Neural cell (in vitro differentiated cells): ENCODE measurements around the gene ZCCHC14. TPM values are rescaled to one million over a fixed set of nuclear protein-coding genes. Genes with fewer than 3 reads are reported as not detected.

Experiments
- H2AFZ ChIP-seq: fragments of 200-600, 300-800 bp; sonication (generic), shearing (Covaris generic); 2 replicates; pipeline ENCODE4 v1.6.0; 2014; ENCODE audit warnings: low read depth, mild to moderate bottlenecking, antibody characterized with exemption, low read length, moderate library complexity
- H3F3A ChIP-seq: fragments of 200-600 bp; shearing (Covaris generic); 2 replicates; pipeline ENCODE4 v1.6.1; 2016; ENCODE audit warnings: mild to moderate bottlenecking, moderate library complexity, mixed read lengths, antibody characterized with exemption, low read length; ENCODE audit not compliant: insufficient read depth, poor library complexity, severe bottlenecking
- H3K27ac ChIP-seq: fragments of 200-600, 300-800 bp; sonication (generic), shearing (Covaris generic); 2 replicates; pipeline ENCODE4 v1.5.1; 2014; ENCODE audit warnings: mild to moderate bottlenecking, low read length, moderate library complexity
- H3K27me3 ChIP-seq: fragments of 300-800, 200-600 bp; sonication (generic), shearing (Covaris generic); 2 replicates; pipeline ENCODE4 v1.6.0; 2014; ENCODE audit warnings: mild to moderate bottlenecking, low read depth, low read length, moderate library complexity; ENCODE audit not compliant: insufficient read depth
- H3K36me3 ChIP-seq: fragments of 300-800, 200-600 bp; sonication (generic), shearing (Covaris generic); 2 replicates; pipeline ENCODE4 v1.5.1; 2014; ENCODE audit warnings: mild to moderate bottlenecking, antibody characterized with exemption, low read length, moderate library complexity; ENCODE audit not compliant: insufficient read depth
- H3K4me2 ChIP-seq: fragments of 300-800, 200-600 bp; sonication (generic), shearing (Covaris generic); 2 replicates; pipeline ENCODE4 v1.6.0; 2014; ENCODE audit warnings: mild to moderate bottlenecking, low read length
- H3K4me3 ChIP-seq: fragments of 300-800, 200-600 bp; sonication (generic), shearing (Covaris generic); 2 replicates; pipeline ENCODE4 v1.5.1; 2014; ENCODE audit warnings: mild to moderate bottlenecking, low read length, moderate library complexity
- H3K79me2 ChIP-seq: fragments of 200-600 bp; shearing (Covaris generic); replicated peaks from 2 replicates; pipeline ENCODE4 v1.6.0; 2014; ENCODE audit warnings: mild to moderate bottlenecking, low read length, moderate library complexity; ENCODE audit not compliant: insufficient read depth
- H3K9ac ChIP-seq: fragments of 300-800, 200-600 bp; sonication (generic), shearing (Covaris generic); 2 replicates; pipeline ENCODE4 v1.6.1; 2016; ENCODE audit warnings: mild to moderate bottlenecking, low read length, mixed read lengths
- H3K9me2 ChIP-seq: fragments of 200-600 bp; shearing (Covaris generic); 2 replicates; pipeline ENCODE4 v1.6.1; 2016; ENCODE audit warnings: mild to moderate bottlenecking, low read length, mixed read lengths; ENCODE audit not compliant: insufficient read depth
- H3K9me3 ChIP-seq: fragments of 200-600, 300-800 bp; sonication (generic), shearing (Covaris generic); 2 replicates; pipeline ENCODE4 v1.6.1; 2016; ENCODE audit warnings: mild to moderate bottlenecking, mixed run types, low read length, moderate library complexity, mixed read lengths
- H4K20me1 ChIP-seq: fragments of 200-600 bp; shearing (Covaris generic); 2 replicates; pipeline ENCODE4 v1.6.1; 2016; ENCODE audit warnings: mild to moderate bottlenecking, mixed run types; ENCODE audit not compliant: insufficient read depth
- EP300 ChIP-seq: fragments of 450-650 bp; conservative IDR thresholded peaks from 2 replicates; pipeline ENCODE4 v1.6.1; 2014; ENCODE audit warnings: antibody characterized with exemption, mild to moderate bottlenecking, moderate library complexity; ENCODE audit not compliant: poor library complexity, severe bottlenecking
- EZH2 ChIP-seq: fragments of 200-600, 300-800 bp; shearing (Covaris generic), sonication (generic); IDR thresholded peaks from 2 replicates; pipeline ENCODE4 v1.6.1; 2014; ENCODE audit warnings: antibody characterized with exemption, low read length, borderline replicate concordance, mild to moderate bottlenecking; ENCODE audit not compliant: insufficient read depth, poor library complexity, severe bottlenecking
- MXI1 ChIP-seq: fragments of 450-650 bp; conservative IDR thresholded peaks from 2 replicates; pipeline ENCODE4 v1.6.1; 2014; ENCODE audit warnings: antibody characterized with exemption, mild to moderate bottlenecking; ENCODE audit not compliant: poor library complexity, severe bottlenecking
- POLR2AphosphoS5 ChIP-seq: IDR thresholded peaks from 2 replicates; pipeline ENCODE4 v1.6.1; 2012
- RAD21 ChIP-seq: fragments of 450-650 bp; conservative IDR thresholded peaks from 2 replicates; pipeline ENCODE4 v1.6.1; 2014; ENCODE audit warnings: antibody characterized with exemption, mild to moderate bottlenecking, moderate library complexity
- SMC3 ChIP-seq: fragments of 450-650 bp; conservative IDR thresholded peaks from 2 replicates; pipeline ENCODE4 v1.6.1; 2014; ENCODE audit warnings: antibody characterized with exemption, mild to moderate bottlenecking, moderate library complexity; ENCODE audit not compliant: poor library complexity
- TAF1 ChIP-seq: IDR thresholded peaks from 2 replicates; pipeline ENCODE4 v1.6.1; 2012; ENCODE audit warnings: low read depth
- polyA plus RNA-seq: library from polyadenylated mRNA; depleted of rRNA; stranded (reverse); fragments of >200 nt; gene quantifications from 2 replicates; pipeline ENCODE4 v1.2.3, GENCODE V29; 2014
- TF ChIP-seq, protein P1 (sequence below): IDR thresholded peaks from 2 replicates; pipeline ENCODE4 v1.6.1; 2012; ENCODE audit warnings: borderline replicate concordance
- TF ChIP-seq, protein P2 (sequence below): fragments of 450-650 bp; IDR thresholded peaks from 2 replicates; pipeline ENCODE4 v1.5.1; 2014; ENCODE audit warnings: antibody characterized with exemption, mild to moderate bottlenecking, moderate library complexity; ENCODE audit not compliant: poor library complexity, severe bottlenecking

ZCCHC14 gene
- polyA plus RNA-seq, 1 donor from 2014 or later, result 22.1 TPM

DNA sequence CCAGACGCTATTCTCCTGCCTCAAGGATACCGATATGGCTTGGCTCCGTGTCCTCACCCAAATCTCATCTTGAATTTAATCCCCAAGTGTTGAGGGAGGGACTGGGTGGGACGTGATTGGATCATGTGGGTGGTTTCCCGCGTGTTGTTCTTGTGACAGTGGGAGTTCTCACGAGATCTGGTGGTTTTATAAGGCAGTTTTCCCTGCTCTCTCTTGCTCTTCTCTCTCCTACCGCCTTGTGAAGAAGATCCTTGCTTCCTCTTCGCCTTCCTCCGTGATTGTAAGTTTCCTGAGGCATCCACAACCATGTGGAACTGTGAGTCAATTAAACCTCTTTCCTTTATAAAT, 43.9 kb upstream of the ZCCHC14 start:
- H3K27me3 ChIP-seq, result no peaks in the 10 kb centered on the region
- no peak overlapping the region for H3K4me3 ChIP-seq
- H3K4me2 ChIP-seq, result no peak overlapping the region
- no peaks in the 10 kb centered on the region for H4K20me1 ChIP-seq
- H3F3A ChIP-seq, result no peaks in the 10 kb centered on the region
- TF ChIP-seq MXI1 (no peak), EP300 (no peak), SMC3 (no peak), EZH2 (no peak), RAD21 (no peak), TAF1 (no peak), POLR2AphosphoS5 (no peak)
- TF ChIP-seq, protein P1, sequence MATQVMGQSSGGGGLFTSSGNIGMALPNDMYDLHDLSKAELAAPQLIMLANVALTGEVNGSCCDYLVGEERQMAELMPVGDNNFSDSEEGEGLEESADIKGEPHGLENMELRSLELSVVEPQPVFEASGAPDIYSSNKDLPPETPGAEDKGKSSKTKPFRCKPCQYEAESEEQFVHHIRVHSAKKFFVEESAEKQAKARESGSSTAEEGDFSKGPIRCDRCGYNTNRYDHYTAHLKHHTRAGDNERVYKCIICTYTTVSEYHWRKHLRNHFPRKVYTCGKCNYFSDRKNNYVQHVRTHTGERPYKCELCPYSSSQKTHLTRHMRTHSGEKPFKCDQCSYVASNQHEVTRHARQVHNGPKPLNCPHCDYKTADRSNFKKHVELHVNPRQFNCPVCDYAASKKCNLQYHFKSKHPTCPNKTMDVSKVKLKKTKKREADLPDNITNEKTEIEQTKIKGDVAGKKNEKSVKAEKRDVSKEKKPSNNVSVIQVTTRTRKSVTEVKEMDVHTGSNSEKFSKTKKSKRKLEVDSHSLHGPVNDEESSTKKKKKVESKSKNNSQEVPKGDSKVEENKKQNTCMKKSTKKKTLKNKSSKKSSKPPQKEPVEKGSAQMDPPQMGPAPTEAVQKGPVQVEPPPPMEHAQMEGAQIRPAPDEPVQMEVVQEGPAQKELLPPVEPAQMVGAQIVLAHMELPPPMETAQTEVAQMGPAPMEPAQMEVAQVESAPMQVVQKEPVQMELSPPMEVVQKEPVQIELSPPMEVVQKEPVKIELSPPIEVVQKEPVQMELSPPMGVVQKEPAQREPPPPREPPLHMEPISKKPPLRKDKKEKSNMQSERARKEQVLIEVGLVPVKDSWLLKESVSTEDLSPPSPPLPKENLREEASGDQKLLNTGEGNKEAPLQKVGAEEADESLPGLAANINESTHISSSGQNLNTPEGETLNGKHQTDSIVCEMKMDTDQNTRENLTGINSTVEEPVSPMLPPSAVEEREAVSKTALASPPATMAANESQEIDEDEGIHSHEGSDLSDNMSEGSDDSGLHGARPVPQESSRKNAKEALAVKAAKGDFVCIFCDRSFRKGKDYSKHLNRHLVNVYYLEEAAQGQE, result no peak
- TF ChIP-seq, protein P2, sequence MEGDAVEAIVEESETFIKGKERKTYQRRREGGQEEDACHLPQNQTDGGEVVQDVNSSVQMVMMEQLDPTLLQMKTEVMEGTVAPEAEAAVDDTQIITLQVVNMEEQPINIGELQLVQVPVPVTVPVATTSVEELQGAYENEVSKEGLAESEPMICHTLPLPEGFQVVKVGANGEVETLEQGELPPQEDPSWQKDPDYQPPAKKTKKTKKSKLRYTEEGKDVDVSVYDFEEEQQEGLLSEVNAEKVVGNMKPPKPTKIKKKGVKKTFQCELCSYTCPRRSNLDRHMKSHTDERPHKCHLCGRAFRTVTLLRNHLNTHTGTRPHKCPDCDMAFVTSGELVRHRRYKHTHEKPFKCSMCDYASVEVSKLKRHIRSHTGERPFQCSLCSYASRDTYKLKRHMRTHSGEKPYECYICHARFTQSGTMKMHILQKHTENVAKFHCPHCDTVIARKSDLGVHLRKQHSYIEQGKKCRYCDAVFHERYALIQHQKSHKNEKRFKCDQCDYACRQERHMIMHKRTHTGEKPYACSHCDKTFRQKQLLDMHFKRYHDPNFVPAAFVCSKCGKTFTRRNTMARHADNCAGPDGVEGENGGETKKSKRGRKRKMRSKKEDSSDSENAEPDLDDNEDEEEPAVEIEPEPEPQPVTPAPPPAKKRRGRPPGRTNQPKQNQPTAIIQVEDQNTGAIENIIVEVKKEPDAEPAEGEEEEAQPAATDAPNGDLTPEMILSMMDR, result no peak
- no peak overlapping the region for H3K27ac ChIP-seq
- no peak overlapping the region for H3K9ac ChIP-seq
- no peaks in the 10 kb centered on the region for H3K36me3 ChIP-seq
- H3K9me3 ChIP-seq, result no peaks in the 10 kb centered on the region
- no peaks in the 10 kb centered on the region for H3K9me2 ChIP-seq
- no peaks in the 10 kb centered on the region for H3K79me2 ChIP-seq
- no peak overlapping the region for H2AFZ ChIP-seq

DNA sequence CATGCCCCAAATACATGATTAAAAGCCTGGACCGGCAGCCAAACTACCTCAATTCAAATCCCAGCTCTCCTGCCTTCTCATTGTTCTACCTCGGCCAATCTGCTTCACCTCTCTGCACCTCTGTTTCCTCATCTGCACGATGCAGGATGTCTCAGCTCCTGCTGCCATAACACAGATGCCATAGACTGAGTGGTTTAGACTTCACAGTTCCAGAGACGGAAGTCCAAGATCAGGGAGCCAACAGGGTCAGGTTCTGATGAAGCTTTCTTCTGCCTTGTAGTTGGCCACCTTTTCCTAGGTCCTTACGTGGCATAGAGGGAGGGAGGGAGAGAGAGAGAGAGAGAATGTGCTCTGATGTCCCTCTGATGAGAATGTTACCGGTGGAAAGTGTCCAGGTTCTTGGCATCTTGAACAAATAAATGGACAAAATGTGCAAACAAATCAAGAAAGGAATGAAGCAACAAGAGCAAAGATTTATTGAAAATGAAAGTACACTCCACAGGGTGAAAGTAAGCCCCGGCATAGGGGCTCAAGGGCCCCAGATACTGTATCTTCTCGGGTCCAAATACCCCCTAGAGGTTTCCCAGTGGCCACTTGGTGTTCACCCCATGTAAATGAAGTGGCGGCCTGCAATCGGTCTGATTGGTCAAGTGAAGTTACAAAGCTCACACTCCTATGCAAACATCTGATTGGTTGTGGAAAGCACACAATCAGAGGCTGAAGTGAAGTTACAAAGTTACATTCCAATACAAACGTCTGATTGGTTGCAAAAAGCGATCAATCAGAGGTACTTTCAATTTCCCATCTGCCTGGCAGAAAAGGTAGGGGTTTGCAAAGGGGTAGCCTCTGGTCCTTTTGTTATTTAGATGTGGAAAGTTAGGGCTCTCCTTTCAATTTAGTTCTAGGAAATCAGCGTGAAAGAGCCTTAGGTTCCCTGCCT, 43.3 kb upstream of the ZCCHC14 start:
- no peak overlapping the region for H3K4me3 ChIP-seq
- TF ChIP-seq TAF1, result no peak
- no peak for TF ChIP-seq POLR2AphosphoS5
- TF ChIP-seq, protein P2, result no peak
- TF ChIP-seq EZH2, result no peak
- no peak for TF ChIP-seq EP300
- H3K79me2 ChIP-seq, result no peaks in the 10 kb centered on the region
- no peak overlapping the region for H3K9ac ChIP-seq
- H3K4me2 ChIP-seq, result no peak overlapping the region
- H3F3A ChIP-seq, result no peaks in the 10 kb centered on the region
- H2AFZ ChIP-seq, result no peak overlapping the region
- H3K27me3 ChIP-seq, result no peaks in the 10 kb centered on the region
- H3K36me3 ChIP-seq, result no peaks in the 10 kb centered on the region
- no peaks in the 10 kb centered on the region for H3K9me3 ChIP-seq
- H3K9me2 ChIP-seq, result no peaks in the 10 kb centered on the region
- no peak overlapping the region for H3K27ac ChIP-seq
- H4K20me1 ChIP-seq, result no peaks in the 10 kb centered on the region
